ENCODE measurements around the gene IFRD2. TPM values are rescaled to one million over a fixed set of nuclear protein-coding genes. Genes with fewer than 3 reads are reported as not detected.

Gene IFRD2
- total and polyA plus RNA-seq, 2 of the 13 experiments (the other 11 are each of a cell fraction or from before 2014, with no cell fraction given): 32.8 to 96.1 TPM

GRCh38 chr3:50245831-50246516 is 46.3 kb downstream of the IFRD2 start (continued):
- TF ChIP-seq ZBTB40 (IDR thresholded peaks at IDR 0.05) (no peak), ZBTB40 (CRISPR knock-in tag; IDR thresholded peaks at IDR 0.05) (no peak), ZMAT5 (CRISPR knock-in tag; IDR thresholded peaks at IDR 0.05; ENCODE audit: borderline replicate concordance, low read depth) (no peak), ZNF30 (CRISPR knock-in tag; IDR thresholded peaks at IDR 0.05) (no peak), ZNF678 (CRISPR knock-in tag; IDR thresholded peaks at IDR 0.05) (no peak), ZNF281 (CRISPR knock-in tag; IDR thresholded peaks at IDR 0.05; ENCODE audit: borderline replicate concordance) (peak; percentile 96), JDP2 (CRISPR knock-in tag; IDR thresholded peaks at IDR 0.05; ENCODE audit: borderline replicate concordance) (no peak), MATR3 (CRISPR knock-in tag; IDR thresholded peaks at IDR 0.05) (no peak), ELF1 (CRISPR knock-in tag; IDR thresholded peaks at IDR 0.05) (peak; percentile 72), PHF20 (CRISPR knock-in tag; IDR thresholded peaks at IDR 0.05) (peak; percentile 46; the same call in 1 of the 2 replicates), ZNF333 (CRISPR knock-in tag; IDR thresholded peaks at IDR 0.05; ENCODE audit: borderline replicate concordance) (0 out of 2 replicates have a peak, but pooled peaks have one; percentile 75), ZNF749 (CRISPR knock-in tag; IDR thresholded peaks at IDR 0.05; ENCODE audit: borderline replicate concordance) (no peak), ZFP37 (CRISPR knock-in tag; IDR thresholded peaks at IDR 0.05; ENCODE audit: borderline replicate concordance) (no peak), TEAD3 (CRISPR knock-in tag; optimal IDR thresholded peaks at IDR 0.05; ENCODE audit: borderline replicate concordance) (no peak), MED8 (CRISPR knock-in tag; IDR thresholded peaks at IDR 0.05; ENCODE audit: insufficient replicate concordance) (peak; percentile 50), RAD21 (CRISPR knock-in tag; IDR thresholded peaks at IDR 0.05) (peak; percentile 91), SMYD3 (CRISPR knock-in tag; IDR thresholded peaks at IDR 0.05) (no peak), SUZ12 (IDR thresholded peaks at IDR 0.05; ENCODE audit: low read depth, low read length) (no peak), ATM (IDR thresholded peaks at IDR 0.05; ENCODE audit: borderline replicate concordance) (no peak)

All from HepG2 (cell line).